ENCODE measurements around the gene TP53I11. TPM values are rescaled to one million over a fixed set of nuclear protein-coding genes. Genes with fewer than 3 reads are reported as not detected.

Gene TP53I11
- total and polyA plus RNA-seq, 9 of the 15 experiments (the other 6 are each of a cell fraction or from before 2014, with no cell fraction given): 0.14 to 2.5 (median 1.2) TPM; not detected in 2

- Histone ChIP-seq H3K79me2 (ENCODE audit: control insufficient read depth, insufficient read depth, low read length) (no peaks in the 10 kb centered on the region), H3K4me2 (ENCODE audit: insufficient read depth, low read length) (no peak overlapping the region), H3K9me3 (replicated peaks; ENCODE audit: control insufficient read depth, insufficient read depth, low read depth, low read length) (no peaks in the 10 kb centered on the region), H3K9me1 (ENCODE audit: control insufficient read depth, insufficient read depth, low read length) (no peaks in the 10 kb centered on the region), H2AFZ (ENCODE audit: low read depth, low read length) (no peak overlapping the region), H3K27ac (ENCODE audit: extremely low read depth, low read depth, low read length) (no peak overlapping the region), H3K36me3 (ENCODE audit: control insufficient read depth, insufficient read depth, low read length) (no peaks in the 10 kb centered on the region), H3K4me1 (replicated peaks in 1 of 2; ENCODE audit: control insufficient read depth in 2 of 2, insufficient read depth in 2 of 2, low read length in 2 of 2) (peaks cover 0 to 17% of the 10 kb centered on the region in 2 experiments; a peak in 4 of 5 replicates), H3K4me3 (no peak overlapping the region), H3K9ac (ENCODE audit: insufficient read depth in 1 of 2, low read depth in 2 of 2, low read length in 2 of 2) (no peak overlapping the region), H3K27me3 (ENCODE audit: control insufficient read depth in 2 of 2, insufficient read depth in 2 of 2, low read length in 2 of 2) (peaks cover 0 to 32% of the 10 kb centered on the region in 2 experiments; a peak in 2 of 5 replicates), H4K20me1 (replicated peaks; ENCODE audit: control insufficient read depth, insufficient read depth, low read length) (no peaks in the 10 kb centered on the region)
- ATAC-seq: no peak
- ChIA-PET CTCF (ENCODE audit: low intra/inter-chr PET ratio) (interaction anchor here (0.8 kb wide), 1 partner anchor 151 kb away, joined by 3 read pairs; no protein-coding TSS in a partner anchor), POLR2A (interaction anchor here (0.6 to 0.7 kb wide), 2 partner anchors 16 to 255 kb away, joined by 3 read pairs; no protein-coding TSS in a partner anchor)
- FAIRE-seq: peak; percentile 82
- 3% methylated on average over 5 of the region's 5 CpGs for WGBS (ENCODE audit: insufficient coverage, low coverage, missing lambda C conversion rate)
- intact Hi-C loops (cut with micrococcal nuclease): no loop called here
- no TSS peak for BruUV-seq (replicated peaks)
- in situ Hi-C loops (cut with MboI): no loop called here
- peak; percentile 50 to 66 (median 60) for DNase-seq (ENCODE audit: extremely low read depth in 1 of 4, low spot score in 3 of 4)
- no peak for TF ChIP-seq NCOA1 (IDR thresholded peaks at IDR 0.05; ENCODE audit: low read depth)
- TF ChIP-seq, protein P1, sequence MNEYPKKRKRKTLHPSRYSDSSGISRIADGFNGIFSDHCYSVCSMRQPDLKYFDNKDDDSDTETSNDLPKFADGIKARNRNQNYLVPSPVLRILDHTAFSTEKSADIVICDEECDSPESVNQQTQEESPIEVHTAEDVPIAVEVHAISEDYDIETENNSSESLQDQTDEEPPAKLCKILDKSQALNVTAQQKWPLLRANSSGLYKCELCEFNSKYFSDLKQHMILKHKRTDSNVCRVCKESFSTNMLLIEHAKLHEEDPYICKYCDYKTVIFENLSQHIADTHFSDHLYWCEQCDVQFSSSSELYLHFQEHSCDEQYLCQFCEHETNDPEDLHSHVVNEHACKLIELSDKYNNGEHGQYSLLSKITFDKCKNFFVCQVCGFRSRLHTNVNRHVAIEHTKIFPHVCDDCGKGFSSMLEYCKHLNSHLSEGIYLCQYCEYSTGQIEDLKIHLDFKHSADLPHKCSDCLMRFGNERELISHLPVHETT (CRISPR knock-in tag; conservative IDR thresholded peaks at IDR 0.05 in 1 of 2, IDR thresholded peaks at IDR 0.05 in 1 of 2): no peak
- TF ChIP-seq NBN (IDR thresholded peaks at IDR 0.05; ENCODE audit: low read depth): no peak
- TF ChIP-seq SMC3 (conservative IDR thresholded peaks at IDR 0.05; ENCODE audit: insufficient read depth, low read depth, low read length): no peak
- no peak for TF ChIP-seq ZEB2 (IDR thresholded peaks at IDR 0.05)
- TF ChIP-seq ZNF76 (CRISPR knock-in tag; IDR thresholded peaks at IDR 0.05; ENCODE audit: borderline replicate concordance): no peak
- TF ChIP-seq ELF4 (CRISPR knock-in tag; IDR thresholded peaks at IDR 0.05): no peak
- 0 out of 4 replicates have a peak, but pooled peaks of 1 of the 2 experiments have one; percentile 14 for TF ChIP-seq TRIM24 (IDR thresholded peaks at IDR 0.05)
- TF ChIP-seq ZNF197 (CRISPR knock-in tag; IDR thresholded peaks at IDR 0.05; ENCODE audit: low read depth): no peak
- TF ChIP-seq GTF3C2 (IDR thresholded peaks at IDR 0.05; ENCODE audit: borderline replicate concordance, extremely low read depth, insufficient read length): no peak
- TF ChIP-seq, protein P2, sequence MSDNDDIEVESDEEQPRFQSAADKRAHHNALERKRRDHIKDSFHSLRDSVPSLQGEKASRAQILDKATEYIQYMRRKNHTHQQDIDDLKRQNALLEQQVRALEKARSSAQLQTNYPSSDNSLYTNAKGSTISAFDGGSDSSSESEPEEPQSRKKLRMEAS (CRISPR knock-in tag; IDR thresholded peaks at IDR 0.05): no peak
- TF ChIP-seq JUN (IDR thresholded peaks at IDR 0.05; ENCODE audit: borderline replicate concordance, low read depth, low read length): peak; percentile 69; the same call in 1 of the 2 replicates
- no peak for TF ChIP-seq JUN (CRISPR knock-in tag; IDR thresholded peaks at IDR 0.05; ENCODE audit: borderline replicate concordance)
- TF ChIP-seq, protein P3, sequence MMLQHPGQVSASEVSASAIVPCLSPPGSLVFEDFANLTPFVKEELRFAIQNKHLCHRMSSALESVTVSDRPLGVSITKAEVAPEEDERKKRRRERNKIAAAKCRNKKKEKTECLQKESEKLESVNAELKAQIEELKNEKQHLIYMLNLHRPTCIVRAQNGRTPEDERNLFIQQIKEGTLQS (IDR thresholded peaks at IDR 0.05): peak; percentile 76
- TF ChIP-seq, protein P3 (CRISPR knock-in tag; conservative IDR thresholded peaks at IDR 0.05): no peak
- TF ChIP-seq ZKSCAN8 (CRISPR knock-in tag; IDR thresholded peaks at IDR 0.05): no peak
Measured at GRCh38 chr11:44955015-44955738, 4.5 kb upstream of the TP53I11 start.

Measured in K562 (cell line).